NCI-H2029 treated with DMSO at 0.1 percent for 48 hours (cell line): ENCODE results near the gene ZEB2.
A peak's percentile ranks its signal among the peaks of the same experiment; 100 is the strongest.

Experiments used
- DNase-seq: peaks from one replicate; lab custom pipeline; 2025; lab: John Stamatoyannopoulos, UW

Gene ZEB2

DNA sequence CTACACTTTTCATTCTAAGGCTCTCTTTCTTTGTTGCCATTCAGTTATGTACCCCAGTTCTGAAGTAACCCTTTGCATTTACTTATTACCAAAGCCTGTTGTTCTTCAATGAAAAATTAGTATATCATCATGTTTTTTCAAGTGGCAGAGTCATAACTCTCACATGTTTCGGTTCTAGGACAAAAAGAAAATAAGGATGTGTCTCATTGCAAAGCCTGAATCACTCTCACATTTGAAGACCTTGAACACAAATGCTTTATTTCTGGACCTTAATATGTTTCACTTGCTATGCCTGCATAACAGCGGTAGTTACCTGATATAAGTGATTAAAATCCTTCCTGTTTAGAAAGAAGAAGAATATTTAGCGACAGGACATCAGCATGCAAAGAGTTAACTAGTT, 49.1 kb downstream of the ZEB2 start:
- no peak for DNase-seq

DNA sequence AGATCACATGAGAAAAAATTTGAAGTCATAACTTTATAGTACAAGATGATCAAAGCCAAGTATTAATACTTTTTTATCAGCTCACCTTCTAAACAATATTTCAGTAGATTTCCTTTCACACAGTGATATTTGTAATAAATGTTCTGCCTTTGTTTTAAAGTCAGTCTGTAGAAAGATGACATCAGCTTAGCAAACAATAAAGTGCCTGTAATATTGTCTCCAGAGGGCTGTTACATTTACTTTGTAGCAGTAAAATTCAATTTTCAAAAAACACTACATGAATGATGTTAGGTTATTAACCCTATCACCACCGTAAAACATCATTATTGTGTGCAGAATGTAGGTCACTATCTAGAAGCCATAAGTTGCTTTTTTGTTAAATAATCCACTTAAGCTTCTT, 49.6 kb downstream of the ZEB2 start:
- no peak for DNase-seq

DNA sequence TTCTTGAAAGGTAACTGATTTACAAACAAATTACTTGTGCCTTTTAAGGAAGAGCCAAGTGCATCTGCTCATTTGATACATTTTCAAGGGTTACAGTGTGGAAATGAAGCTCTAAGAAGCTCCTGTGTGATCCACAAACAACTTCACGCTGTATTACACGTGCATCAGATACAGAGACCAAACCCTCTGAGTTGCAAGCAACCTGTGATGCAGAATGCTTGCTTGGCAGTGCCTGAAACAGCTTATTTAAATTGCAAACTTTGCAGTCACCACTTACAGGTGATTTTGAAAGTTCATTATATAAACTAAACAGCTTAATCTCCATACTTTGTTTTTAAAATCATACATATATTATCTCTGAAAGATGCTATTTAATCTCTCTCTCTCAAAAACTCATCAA, 50.1 kb downstream of the ZEB2 start:
- no peak for DNase-seq

DNA sequence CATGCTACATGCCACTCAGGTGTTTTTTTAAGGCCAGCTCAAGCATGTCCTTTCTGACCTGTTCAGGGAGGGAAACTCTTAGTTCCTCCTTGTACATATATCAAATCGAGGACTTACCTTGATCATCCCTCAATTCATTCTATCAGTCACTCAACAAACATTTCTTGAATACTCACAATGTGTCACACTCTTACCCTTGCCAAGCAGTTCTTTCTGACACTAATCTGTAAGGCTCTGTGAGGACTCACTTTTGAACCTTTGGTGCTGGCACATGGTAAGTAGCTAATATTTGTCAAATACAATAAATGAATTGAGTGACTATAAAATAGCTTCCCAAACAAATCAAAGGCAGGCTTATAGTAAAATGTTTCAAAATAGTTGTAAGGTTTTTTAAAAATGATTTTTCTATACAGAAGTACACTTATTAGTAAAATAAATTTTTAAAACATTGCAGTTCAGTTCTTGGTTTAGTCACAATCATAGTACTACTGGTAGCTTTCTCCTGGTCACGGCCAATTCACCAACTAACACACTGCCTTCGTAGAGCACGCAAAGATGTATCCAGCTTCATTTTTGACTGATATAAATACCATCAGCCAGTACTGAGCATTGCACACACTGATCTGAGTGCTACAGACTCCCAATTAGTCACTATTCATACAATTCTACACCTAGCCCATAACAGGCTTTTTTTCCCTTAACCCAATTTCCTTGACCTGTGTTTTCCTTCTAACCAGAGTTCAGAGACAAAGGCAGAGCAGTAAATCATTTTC, 50.9 kb downstream of the ZEB2 start:
- DNase-seq = no peak

DNA sequence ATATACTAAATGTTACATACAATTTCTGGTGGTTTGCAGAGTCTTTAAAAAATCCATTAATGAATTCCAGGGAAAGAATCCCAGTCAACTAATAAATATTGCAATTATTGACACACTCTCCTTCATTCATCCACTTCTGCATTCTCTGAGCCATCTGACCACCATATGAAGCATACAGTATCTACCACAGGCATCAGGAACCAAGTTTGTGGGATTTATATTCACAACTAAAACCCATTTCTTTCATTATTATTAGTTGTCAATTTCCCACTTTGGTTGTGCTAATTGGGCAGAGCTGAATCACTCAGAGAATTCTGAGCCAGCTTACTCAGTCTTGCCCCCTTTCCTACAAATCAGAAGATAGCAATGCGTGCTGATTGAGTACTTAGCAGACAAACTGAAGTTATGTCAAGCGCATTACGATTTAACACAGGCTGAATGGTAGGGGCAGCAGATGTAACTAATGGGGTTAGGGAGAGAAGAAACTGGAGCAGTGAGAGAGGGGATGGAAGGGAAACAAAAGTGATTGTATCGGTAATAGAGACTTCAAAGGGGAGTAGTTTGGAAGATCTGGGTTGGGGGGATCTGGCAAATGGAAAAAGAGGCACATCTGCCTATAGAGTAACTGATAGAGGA, 52.3 kb downstream of the ZEB2 start:
- DNase-seq = no peak

DNA sequence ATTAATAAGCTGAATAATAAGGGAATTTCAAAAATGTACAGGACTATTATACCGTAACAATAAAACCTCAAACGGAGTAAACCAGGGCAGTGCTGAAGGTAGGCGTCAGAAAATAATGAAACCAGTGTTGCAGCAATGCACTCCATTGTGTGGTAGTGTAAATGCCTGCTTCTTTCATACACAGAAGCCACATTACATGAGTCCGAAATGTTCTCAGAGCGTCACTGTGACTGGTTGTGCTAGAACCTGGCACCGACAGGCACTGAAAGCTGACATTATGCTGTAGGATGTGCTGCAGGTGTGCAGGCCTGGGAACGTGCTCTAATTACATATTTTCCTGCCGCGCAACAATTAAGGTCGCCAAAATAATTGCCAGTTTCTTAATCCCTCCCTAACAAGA, 53.3 kb downstream of the ZEB2 start:
- DNase-seq = no peak

DNA sequence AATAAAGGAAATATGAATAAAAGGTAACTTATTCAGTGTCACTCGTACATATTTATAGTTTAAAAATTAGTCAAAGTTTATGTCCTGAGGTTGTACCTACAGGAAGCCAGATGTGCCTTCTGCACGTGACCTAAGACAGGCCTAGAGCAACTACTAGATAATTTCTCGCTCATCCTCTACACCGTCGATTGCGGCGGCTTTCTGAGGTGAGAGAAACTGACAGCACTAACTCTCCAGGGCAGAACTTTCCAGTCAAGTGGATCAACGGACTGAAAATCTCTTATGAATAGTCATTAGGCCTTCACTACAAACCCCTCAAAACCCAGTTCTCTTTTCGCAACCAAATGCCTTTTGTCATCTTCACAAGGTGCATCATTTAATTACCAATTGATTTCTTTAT, 54.2 kb downstream of the ZEB2 start:
- DNase-seq = no peak

DNA sequence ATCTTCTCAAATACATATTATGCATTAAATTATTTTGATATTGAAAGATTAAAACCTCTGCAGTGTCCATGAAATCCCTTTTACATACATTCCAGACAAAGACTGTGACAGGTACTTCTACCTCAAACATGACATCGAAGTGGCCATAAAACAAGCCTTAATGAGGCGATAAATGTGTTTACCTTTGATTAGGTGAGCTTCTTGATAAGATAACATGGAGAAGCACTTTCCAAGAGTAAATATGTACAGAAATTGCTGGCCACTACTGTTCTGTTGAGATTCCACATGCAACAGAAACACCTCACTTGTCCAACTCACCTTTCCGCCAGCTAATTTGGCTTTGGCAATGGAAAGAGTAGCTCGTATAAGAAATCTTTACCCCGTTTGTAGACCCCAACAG, 55.2 kb downstream of the ZEB2 start:
- peak; percentile 54 for DNase-seq

DNA sequence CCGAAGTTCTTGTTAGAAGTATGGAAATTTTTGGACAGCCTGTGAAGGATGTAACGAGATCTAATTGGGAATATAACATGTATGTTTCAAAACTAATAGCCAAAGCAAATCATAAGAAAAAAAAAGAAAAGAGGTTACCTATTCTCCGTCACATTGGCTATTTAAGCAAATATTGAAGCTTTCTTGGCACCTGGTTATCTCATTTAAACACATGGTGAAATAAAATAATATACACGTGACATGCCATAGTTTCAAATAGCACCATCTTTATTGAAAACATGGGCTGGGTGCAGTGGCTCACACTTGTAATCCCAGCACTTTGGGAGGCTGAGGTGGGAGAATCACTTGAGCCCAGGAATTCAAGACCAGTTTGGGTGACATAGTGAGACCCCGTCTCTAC, 56.7 kb downstream of the ZEB2 start:
- no peak for DNase-seq

DNA sequence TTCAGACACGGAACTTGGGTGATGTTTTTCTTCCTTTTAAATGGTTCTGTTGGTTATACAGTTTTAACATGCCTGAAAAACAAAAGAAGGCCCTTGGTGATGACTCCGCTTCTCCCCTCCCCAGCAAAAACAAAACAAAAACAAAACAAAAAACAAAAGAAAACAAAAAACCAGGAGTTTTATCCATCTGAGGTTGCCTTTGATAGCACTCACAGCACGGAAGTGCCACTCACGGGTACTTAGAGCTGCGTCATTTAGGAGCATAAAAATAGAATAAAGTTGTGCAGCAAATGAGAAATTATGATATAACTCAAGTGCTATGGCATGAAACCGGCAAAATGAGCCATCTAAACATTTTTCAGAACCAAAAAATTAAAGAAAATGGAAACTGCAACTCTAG, 57.7 kb downstream of the ZEB2 start:
- no peak for DNase-seq

DNA sequence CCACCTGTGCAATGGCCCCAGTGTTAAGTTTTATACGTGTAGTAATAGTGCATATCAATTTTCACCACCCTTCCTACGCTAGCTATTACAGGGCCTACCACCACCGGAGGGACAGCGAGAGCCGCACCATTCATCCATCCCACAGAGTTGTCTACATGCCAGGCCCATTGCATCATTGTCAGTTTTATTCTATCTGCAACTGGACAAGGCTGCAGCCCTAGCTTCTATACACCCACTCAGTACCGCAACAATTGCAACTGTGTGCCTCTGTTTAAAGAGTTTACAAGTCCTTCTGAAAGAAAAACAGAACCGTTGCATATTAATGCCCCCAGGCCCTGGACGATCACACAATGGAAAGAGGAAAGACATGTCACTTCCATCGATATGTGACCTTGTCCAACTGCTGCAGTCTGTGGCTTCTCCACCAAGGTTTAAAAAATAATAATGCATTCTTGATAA, 58.6 kb downstream of the ZEB2 start:
- DNase-seq = no peak

DNA sequence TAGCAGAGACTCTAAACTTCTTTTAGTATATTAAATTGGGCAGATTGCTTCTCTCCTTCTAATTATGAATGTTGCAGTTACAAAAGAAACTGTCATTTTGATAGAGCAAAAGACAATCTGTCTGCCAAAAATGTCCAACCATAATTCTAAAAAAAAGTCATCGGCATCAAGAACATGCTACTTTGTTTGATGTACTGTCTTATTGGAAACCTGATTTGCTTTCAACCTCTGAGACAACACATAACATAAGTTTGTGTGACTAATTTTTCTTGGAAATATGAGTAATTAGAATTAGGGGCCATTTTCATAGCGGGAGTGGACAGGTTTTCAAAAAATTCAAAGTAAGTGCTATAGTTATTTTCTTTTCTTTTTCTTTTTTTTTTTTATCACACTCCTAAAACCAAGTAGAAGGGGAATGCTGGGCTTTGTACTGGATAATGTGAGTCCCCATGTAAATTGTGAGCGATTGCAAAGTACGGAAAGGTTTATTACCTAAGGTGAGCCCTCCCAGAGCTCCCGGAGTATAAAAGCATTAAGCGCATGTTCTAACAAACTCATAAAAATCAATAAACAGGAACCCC, 59.1 kb downstream of the ZEB2 start:
- DNase-seq = no peak

DNA sequence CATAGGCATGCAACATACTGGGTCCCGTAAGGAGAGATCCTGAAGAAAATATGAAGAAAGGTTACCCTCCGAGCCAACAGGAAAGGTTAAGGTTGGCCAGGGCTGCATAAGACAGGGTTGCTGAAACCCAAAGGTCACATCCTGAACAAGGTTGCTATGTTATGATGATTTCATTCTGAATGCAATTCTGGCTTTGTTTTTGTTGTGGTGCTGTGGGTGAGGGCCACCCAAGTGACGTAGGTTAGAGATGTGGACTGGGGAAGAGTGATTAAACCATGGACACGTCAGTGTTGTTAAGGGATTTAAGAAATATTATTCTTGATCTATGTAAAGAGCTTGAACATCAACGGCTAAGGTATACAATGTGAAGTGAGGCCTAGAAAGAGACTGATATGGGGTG, 60.0 kb downstream of the ZEB2 start:
- no peak for DNase-seq

DNA sequence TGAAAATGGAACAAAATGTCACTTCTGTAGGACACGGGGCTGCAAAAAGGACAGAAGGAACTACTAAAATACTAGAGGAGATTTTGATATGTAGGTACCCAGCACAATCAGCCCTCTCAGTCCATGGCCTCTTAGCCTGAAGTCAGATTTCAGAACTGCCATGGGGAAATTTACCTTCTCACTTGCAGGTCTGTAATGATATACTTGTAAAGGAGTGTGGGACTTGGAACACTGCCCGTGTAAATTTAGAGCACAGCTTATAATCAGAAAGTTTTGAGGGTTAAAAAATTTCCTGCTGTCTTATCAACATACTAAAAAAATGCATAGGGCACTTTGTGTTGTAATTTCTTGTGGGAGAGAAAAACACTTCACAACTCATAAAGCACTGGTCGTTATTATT, 60.6 kb downstream of the ZEB2 start:
- no peak for DNase-seq

DNA sequence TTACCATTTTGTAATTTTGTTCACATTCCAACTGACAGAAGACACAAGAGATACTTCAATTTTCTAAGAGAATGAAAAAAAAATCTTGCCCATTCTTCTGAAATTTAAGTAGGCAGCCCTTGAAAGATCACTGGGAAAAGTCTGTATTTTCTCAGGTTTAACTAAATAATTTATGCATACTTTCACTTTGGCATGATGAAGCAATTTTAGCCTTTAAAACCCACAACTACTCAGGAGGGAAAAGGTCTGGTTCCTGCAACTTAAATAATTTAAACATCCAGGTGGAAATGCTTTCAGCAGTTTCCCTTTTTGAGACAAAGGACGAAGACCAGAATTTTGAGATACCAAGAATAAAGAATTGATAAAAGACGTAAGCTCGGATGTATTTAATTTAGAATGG, 61.4 kb downstream of the ZEB2 start:
- DNase-seq = no peak

DNA sequence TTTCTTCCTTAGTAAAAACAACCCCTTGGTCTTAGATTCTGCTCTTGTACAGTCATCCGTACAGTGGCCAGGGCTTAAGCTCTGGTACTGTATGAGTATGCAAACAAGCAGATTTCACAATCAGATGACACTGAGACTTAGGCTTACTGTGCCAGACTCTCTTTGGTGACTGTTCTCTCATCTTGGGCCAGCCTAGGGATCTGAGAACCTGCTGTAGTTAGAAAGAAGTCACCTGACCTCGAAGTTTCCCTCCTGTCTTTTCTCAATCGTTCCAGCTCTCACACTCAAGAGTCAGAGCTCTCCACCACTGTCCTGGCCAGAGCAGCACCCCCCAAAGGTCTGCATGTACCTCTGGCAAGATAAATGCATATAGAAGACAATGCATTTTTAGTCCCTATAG, 63.2 kb downstream of the ZEB2 start:
- DNase-seq = no peak

DNA sequence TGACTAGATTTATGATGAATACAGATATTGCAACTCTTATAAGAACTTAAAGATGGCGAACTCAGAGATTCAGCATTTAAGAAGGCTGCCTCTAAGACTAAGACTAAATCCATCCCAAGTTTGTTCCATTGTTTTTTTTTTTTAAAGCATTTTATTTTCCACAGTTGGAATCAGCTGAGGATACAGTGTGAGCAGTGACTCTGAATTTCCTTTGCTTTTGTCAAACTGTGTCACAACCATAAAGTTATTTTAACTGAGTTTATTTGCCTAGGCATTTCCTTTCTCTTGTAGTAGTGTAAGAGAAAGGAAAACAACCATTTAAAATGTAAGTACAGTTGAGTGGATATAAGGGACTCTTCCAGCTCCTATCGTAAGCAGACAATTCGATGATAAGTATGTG, 63.9 kb downstream of the ZEB2 start:
- DNase-seq = no peak

DNA sequence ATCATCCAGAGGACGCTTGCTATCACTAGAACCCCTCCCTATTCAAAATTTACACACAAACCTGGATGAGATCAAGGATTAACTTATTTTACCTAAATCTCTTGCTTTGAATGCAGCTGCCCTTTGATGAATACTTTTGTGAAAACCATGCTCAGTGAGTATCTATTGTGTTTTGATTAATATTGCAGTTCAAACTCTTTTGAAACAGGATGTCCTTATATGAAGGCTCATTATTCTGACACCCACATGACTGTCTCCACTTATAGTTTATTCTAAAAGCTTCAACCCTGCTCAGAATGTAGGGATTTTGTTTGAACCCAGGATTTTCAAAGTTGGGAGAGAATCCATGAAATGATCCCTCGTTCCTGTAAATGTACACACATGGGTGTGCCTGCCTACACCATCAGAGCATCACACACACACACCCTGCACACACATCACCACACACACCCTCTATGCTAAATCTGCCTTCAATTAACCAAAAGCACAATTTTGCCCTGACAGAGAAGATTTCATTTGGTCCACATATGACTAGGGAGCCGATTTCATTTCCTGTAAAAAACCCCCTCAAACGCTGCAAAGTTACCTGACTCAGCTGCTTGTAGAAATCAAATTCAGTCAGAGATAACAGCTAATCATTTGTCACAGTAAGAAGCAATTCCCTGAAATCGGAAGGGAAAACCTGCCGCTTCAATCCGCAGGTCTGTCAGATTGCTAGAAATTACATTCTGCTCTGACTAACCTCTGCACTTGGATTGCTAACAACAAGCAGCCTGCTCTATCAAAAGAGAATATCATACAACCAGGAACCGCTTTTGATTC, 65.2 kb downstream of the ZEB2 start:
- no peak for DNase-seq

DNA sequence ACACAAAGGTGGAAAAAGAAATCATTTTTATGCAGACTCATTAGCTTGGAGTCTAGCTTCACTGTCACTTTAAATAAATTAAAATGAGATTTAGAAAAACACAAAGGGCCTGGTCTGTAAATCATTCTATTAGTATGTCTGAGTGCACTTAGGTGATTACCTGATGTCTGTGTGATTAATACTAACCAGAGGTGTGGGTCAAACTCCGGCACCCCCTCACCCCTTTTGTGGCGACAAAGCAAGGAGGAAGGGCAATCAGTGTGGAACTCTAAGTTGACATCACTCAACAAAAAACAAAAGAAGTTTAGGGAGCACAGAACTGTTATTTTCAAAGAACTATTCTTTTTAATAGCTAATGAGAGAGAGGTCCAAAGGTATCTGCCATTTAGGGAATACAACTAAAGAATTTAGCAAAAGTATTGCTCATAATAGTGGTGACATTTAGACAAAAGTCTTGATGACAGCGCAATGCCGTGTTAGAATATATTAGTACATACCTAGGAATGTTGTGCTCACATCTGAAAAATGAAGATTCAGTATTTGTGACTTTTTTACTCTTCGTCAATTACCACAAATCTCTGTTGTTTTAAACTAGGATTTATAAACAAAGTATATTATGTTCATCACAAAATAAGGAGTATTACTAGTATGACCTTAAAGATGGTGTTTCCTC, 66.3 kb downstream of the ZEB2 start:
- no peak for DNase-seq

DNA sequence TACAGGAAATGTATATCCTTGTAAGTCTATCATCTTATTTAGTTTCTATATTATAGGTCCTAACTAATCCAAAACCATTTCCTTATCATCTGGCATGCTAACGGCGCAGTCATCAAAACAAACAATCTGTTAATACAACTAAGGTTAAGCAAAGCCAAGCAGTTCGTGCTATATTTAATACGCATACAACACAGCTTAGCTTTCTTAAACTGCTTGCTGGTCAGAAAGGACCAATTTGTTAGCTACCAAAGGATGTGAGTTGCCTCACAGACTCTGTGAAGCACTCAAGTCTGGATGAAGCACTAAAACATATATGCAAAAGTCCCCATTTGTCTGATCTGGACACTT, 67.0 kb downstream of the ZEB2 start:
- DNase-seq = no peak

DNA sequence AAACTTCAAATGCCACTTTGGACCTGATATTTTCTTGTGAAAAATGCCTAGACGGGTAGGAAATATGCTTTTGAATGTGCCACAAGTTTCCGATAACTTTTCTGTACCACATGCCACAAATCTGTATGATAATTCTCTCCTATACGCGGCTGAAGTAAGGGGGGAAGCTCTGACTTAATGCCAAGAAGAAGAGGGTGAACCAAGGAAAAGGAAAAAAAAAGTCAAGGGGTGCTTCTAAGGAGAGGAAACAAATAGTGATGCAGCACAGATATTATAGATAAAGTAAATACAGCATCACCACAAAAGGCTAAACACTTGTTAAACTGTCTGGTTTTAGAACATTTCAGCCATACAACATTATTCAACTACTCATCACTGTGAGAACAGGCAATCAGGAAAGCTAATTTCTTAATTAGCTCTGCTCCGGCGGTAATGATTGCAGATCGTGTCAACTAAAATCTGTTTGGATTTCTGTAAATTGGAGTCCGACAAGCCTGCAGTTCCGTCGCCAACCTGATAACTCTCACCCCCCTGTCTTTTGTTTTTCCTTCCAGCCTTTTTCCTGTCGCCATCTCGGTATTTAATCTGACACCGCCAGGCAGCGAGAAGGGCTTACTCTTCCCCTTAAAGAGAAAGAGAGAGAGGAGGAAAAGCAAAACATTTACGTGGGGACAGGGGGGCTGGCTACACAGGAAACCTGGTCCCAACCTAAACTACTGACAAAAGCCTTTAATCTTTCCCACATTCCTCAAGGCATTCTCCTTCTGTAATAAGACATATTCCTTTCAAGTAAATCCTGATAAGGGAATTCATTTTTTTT, 67.5 kb downstream of the ZEB2 start:
- no peak for DNase-seq
